Lower lobe of right lung (tissue), 2 donors: ENCODE results near the gene PPP1R7. TPM values are rescaled to one million over a fixed set of nuclear protein-coding genes. Genes with fewer than 3 reads are reported as not detected.

Experiments
- ATAC-seq, 2 donors: fragments of 200-7000 bp; cut with Tn5 transposase; one replicate each; pipeline ENCODE4 v1.9.1; 2020 to 2022; ENCODE audit warnings: mild to moderate bottlenecking in 2 of 2, moderate library complexity in 2 of 2
- DNase-seq: peaks from one replicate; pipeline ENCODE4 v3.0.0-alpha.2; 2020
- H3K27ac ChIP-seq: fragments of 200-600 bp; one replicate; pipeline ENCODE4 v1.8.0; 2022
- H3K27me3 ChIP-seq: fragments of 200-600 bp; one replicate; pipeline ENCODE4 v1.8.0; 2022; ENCODE audit warnings: low read depth
- H3K36me3 ChIP-seq: fragments of 200-600 bp; one replicate; pipeline ENCODE4 v1.8.0; 2022; ENCODE audit warnings: mild to moderate bottlenecking
- H3K4me1 ChIP-seq: fragments of 200-600 bp; one replicate; pipeline ENCODE4 v1.8.0; 2022
- H3K4me3 ChIP-seq: fragments of 200-600 bp; one replicate; pipeline ENCODE4 v1.8.0; 2022; ENCODE audit warnings: mild to moderate bottlenecking
- H3K9me3 ChIP-seq: fragments of 200-600 bp; one replicate; pipeline ENCODE4 v1.8.0; 2022
- CTCF ChIP-seq: fragments of 200-600 bp; IDR thresholded peaks from one replicate; pipeline ENCODE4 v1.8.0; 2022; ENCODE audit warnings: antibody characterized with exemption, mild to moderate bottlenecking
- intact Hi-C: fragments of 100-400 bp; cut with DNase I; formaldehyde crosslinking; loops from one replicate; pipeline ENCODE4 v1.11.0; 2022
- total RNA-seq: library from RNA; stranded (reverse); fragmentation: NEBNext Ultra II Directional; extraction: Animal tissue kit (Norgen Biotek cat#: 25700); gene quantifications from one replicate; pipeline ENCODE4 v1.2.1, GENCODE V29; 2021
- donor health status: DM: no; HTN: yes; CAD: no; lungs with severe emphysema.

The PPP1R7 gene
- total RNA-seq, 1 donor from 2014 or later, result 58.9 TPM

- Histone ChIP-seq H3K27ac (no peak overlapping the region), H3K9me3 (no peaks in the 10 kb centered on the region), H3K27me3 (no peaks in the 10 kb centered on the region), H3K36me3 (peaks cover 9% of the 10 kb centered on the region), H3K4me1 (no peaks in the 10 kb centered on the region), H3K4me3 (no peak overlapping the region)
- DNase-seq (no peak), ATAC-seq (no peak)
- intact Hi-C loops, result no loop called here
- TF ChIP-seq CTCF, result no peak
These were observed 16.8 kb upstream of the PPP1R7 start for GRCh38 chr2:241133436-241133820.

GRCh38 chr2:241134711-241135110, 15.6 kb upstream of the PPP1R7 start:
- ATAC-seq, result no peak

GRCh38 chr2:241135737-241136136, 14.5 kb upstream of the PPP1R7 start:
- no peak for ATAC-seq
- no peaks in the 10 kb centered on the region for H3K4me1 ChIP-seq
- H3K27me3 ChIP-seq, result no peaks in the 10 kb centered on the region
- no peak overlapping the region for H3K27ac ChIP-seq
- no peaks in the 10 kb centered on the region for H3K9me3 ChIP-seq
- H3K4me3 ChIP-seq, result no peak overlapping the region
- no peak for DNase-seq
- H3K36me3 ChIP-seq, result peaks cover 15% of the 10 kb centered on the region
- intact Hi-C loops, result no loop called here
- TF ChIP-seq CTCF, result no peak

More at GRCh38 chr2:241134711-241135110, 15.6 kb upstream of the PPP1R7 start:
- TF ChIP-seq CTCF, result no peak
- no peaks in the 10 kb centered on the region for H3K27me3 ChIP-seq
- H3K9me3 ChIP-seq, result no peaks in the 10 kb centered on the region
- no peaks in the 10 kb centered on the region for H3K4me1 ChIP-seq
- peaks cover 12% of the 10 kb centered on the region for H3K36me3 ChIP-seq
- DNase-seq, result no peak
- intact Hi-C loops, result no loop called here
- H3K4me3 ChIP-seq, result no peak overlapping the region
- no peak overlapping the region for H3K27ac ChIP-seq

GRCh38 chr2:241136191-241136590, 14.1 kb upstream of the PPP1R7 start:
- ATAC-seq (no peak), DNase-seq (no peak)
- TF ChIP-seq CTCF, result no peak
- no peaks in the 10 kb centered on the region for H3K9me3 ChIP-seq
- intact Hi-C loops, result no loop called here
- H3K36me3 ChIP-seq, result peaks cover 15% of the 10 kb centered on the region
- H3K4me3 ChIP-seq, result no peak overlapping the region
- H3K4me1 ChIP-seq, result no peaks in the 10 kb centered on the region
- H3K27ac ChIP-seq, result no peak overlapping the region
- no peaks in the 10 kb centered on the region for H3K27me3 ChIP-seq

- intact Hi-C loops, result no loop called here
- H3K27ac ChIP-seq, result no peak overlapping the region
- TF ChIP-seq CTCF, result no peak
- no peaks in the 10 kb centered on the region for H3K9me3 ChIP-seq
- no peak for ATAC-seq
- no peak overlapping the region for H3K4me3 ChIP-seq
- no peaks in the 10 kb centered on the region for H3K4me1 ChIP-seq
- DNase-seq, result no peak
- H3K27me3 ChIP-seq, result no peaks in the 10 kb centered on the region
- peaks cover 15% of the 10 kb centered on the region for H3K36me3 ChIP-seq
These were observed 13.5 kb upstream of the PPP1R7 start for GRCh38 chr2:241136661-241137260.
